GM12878 (cell line): ENCODE measurements around the gene SRSF2. TPM values are rescaled to one million over a fixed set of nuclear protein-coding genes. Genes with fewer than 3 reads are reported as not detected.

Source experiments
- ATAC-seq: fragments of 200-7000 bp; cut with Tn5 transposase; 3 replicates; pipeline ENCODE4 v1.9.1; 2020; ENCODE audit warnings: mild to moderate bottlenecking, moderate library complexity
- BruUV-seq: library from RNA; stranded (reverse); fragments of 400-500 nt; replicated peaks from 2 replicates; lab custom pipeline; 2021; lab: Mats Ljungman, UMichigan
- CTCF ChIA-PET: fragments of 300-600 bp; sonication (Branson Sonifier 250); formaldehyde crosslinking; extraction: SDS; loops from one replicate; lab custom pipeline; 2021; ENCODE audit warnings: inconsistent platforms; lab: Yijun Ruan, JAX
- POLR2A ChIA-PET: fragments of 350-600 bp; formaldehyde crosslinking; extraction: SDS; loops from one replicate; lab custom pipeline; 2021; ENCODE audit warnings: inconsistent platforms; lab: Charles Lee
- RAD21 ChIA-PET: fragments of 300-600 bp; sonication (Branson Sonifier 250); formaldehyde crosslinking; loops from one replicate; lab custom pipeline; 2023; ENCODE audit warnings: antibody characterized with exemption; ENCODE audit not compliant: unreplicated experiment; lab: Charles Lee
- SMC1A ChIA-PET: fragments of 300-600 bp; sonication (Branson Sonifier 250); formaldehyde crosslinking; loops from one replicate; lab custom pipeline; 2023; ENCODE audit not compliant: unreplicated experiment, uncharacterized antibody; lab: Charles Lee
- DNase-seq: peaks from one replicate; pipeline ENCODE4 v3.0.0-alpha.2; 2011; ENCODE audit warnings: low read depth, low spot score
- FAIRE-seq: peaks from 3 replicates; lab custom pipeline; 2011; peaks lifted over from hg19 to GRCh38; lab: Jason Lieb, UNC
- H2AFZ ChIP-seq: 2 replicates; pipeline ENCODE4 v1.6.0; 2011; ENCODE audit warnings: low read depth, low read length, control low read depth; ENCODE audit not compliant: control insufficient read depth
- H3K27ac ChIP-seq: 2 replicates; pipeline ENCODE4 v1.5.1; 2011; ENCODE audit warnings: control low read depth; ENCODE audit not compliant: control insufficient read depth, insufficient read depth
- H3K27me3 ChIP-seq, 2 experiments: replicated peaks in 1 of 2; 2 replicates each; pipeline versions ENCODE4 v1.6.0 to v1.6.1; 2011; ENCODE audit warnings: low read length in 1 of 2; ENCODE audit not compliant: control insufficient read depth in 2 of 2, insufficient read depth in 2 of 2
- H3K36me3 ChIP-seq, 2 experiments: 2 replicates each; pipeline ENCODE4 v1.5.1; 2011; ENCODE audit warnings: low read length in 1 of 2; ENCODE audit not compliant: control insufficient read depth in 2 of 2, insufficient read depth in 2 of 2
- H3K4me1 ChIP-seq: 2 replicates; pipeline ENCODE4 v1.6.1; 2011; ENCODE audit warnings: mild to moderate bottlenecking, low read length, moderate library complexity, mixed read lengths; ENCODE audit not compliant: control insufficient read depth, insufficient read depth
- H3K4me2 ChIP-seq: 2 replicates; pipeline ENCODE4 v1.6.0; 2011; ENCODE audit warnings: control low read depth; ENCODE audit not compliant: control insufficient read depth, insufficient read depth
- H3K4me3 ChIP-seq: fragments of 200-600 bp; sonication (generic); 2 replicates; pipeline ENCODE4 v1.5.1; 2016
- H3K79me2 ChIP-seq: 2 replicates; pipeline ENCODE4 v1.6.0; 2011; ENCODE audit warnings: low read length; ENCODE audit not compliant: control insufficient read depth, insufficient read depth
- H3K9ac ChIP-seq: 2 replicates; pipeline ENCODE4 v1.8.0; 2011; ENCODE audit warnings: low read length, control low read depth, mixed read lengths; ENCODE audit not compliant: control insufficient read depth, insufficient read depth
- H3K9me3 ChIP-seq: replicated peaks from 3 replicates; pipeline ENCODE4 v1.5.1; 2011; ENCODE audit warnings: mild to moderate bottlenecking, low read length; ENCODE audit not compliant: control insufficient read depth, insufficient read depth
- H4K20me1 ChIP-seq: 2 replicates; pipeline ENCODE4 v1.6.0; 2011; ENCODE audit not compliant: control insufficient read depth, insufficient read depth
- CBFB ChIP-seq: IDR thresholded peaks from 2 replicates; pipeline ENCODE4 v1.6.1; 2016; ENCODE audit warnings: antibody characterized with exemption, low read depth
- CEBPB ChIP-seq, 2 experiments: fragments of 150-350 bp in 1 of 2; IDR thresholded peaks; 2 replicates each; pipeline ENCODE4 v1.6.1; 2012 to 2014; ENCODE audit warnings: low read depth in 2 of 2, low read length in 2 of 2, borderline replicate concordance in 1 of 2, inconsistent platforms in 1 of 2
- CREB1 ChIP-seq: IDR thresholded peaks from 2 replicates; pipeline ENCODE4 v1.6.1; 2012; ENCODE audit warnings: low read depth, mild to moderate bottlenecking, inconsistent platforms
- EGR1 ChIP-seq, 2 experiments: IDR thresholded peaks; 1 replicate in 1 of 2; 2 replicates in 1 of 2; pipeline ENCODE4 v1.6.1; 2011 to 2012; ENCODE audit warnings: low read depth in 2 of 2, low read length in 2 of 2, borderline replicate concordance in 1 of 2, mild to moderate bottlenecking in 1 of 2, moderate library complexity in 1 of 2
- FOS ChIP-seq: IDR thresholded peaks from 3 replicates; pipeline ENCODE4 v1.6.1; 2011; ENCODE audit warnings: borderline replicate concordance; ENCODE audit not compliant: insufficient read length; ENCODE audit errors: extremely low read depth
- GABPA ChIP-seq: IDR thresholded peaks from 2 replicates; pipeline ENCODE4 v1.6.1; 2014; ENCODE audit warnings: antibody characterized with exemption, low read depth, mild to moderate bottlenecking, inconsistent platforms
- HDAC6 ChIP-seq: fragments of 200-600 bp; sonication (generic); IDR thresholded peaks from one replicate; pipeline ENCODE4 v1.8.0; 2017; ENCODE audit warnings: antibody characterized with exemption; ENCODE audit not compliant: unreplicated experiment
- HSF1 ChIP-seq: fragments of 150-350 bp; IDR thresholded peaks from 2 replicates; pipeline ENCODE4 v1.6.1; 2014; ENCODE audit warnings: mild to moderate bottlenecking, low read depth, low read length
- IRF4 ChIP-seq: IDR thresholded peaks from 2 replicates; pipeline ENCODE4 v1.6.1; 2011; ENCODE audit warnings: low read depth, low read length
- KAT2A ChIP-seq: conservative IDR thresholded peaks from 2 replicates; pipeline ENCODE4 v1.6.1; 2011; ENCODE audit warnings: low read depth, low read length; ENCODE audit not compliant: control insufficient read depth
- MTA3 ChIP-seq: IDR thresholded peaks from 2 replicates; pipeline ENCODE4 v1.6.1; 2012; ENCODE audit warnings: low read length, inconsistent platforms, borderline replicate concordance
- PML ChIP-seq: IDR thresholded peaks from 2 replicates; pipeline ENCODE4 v1.6.1; 2012; ENCODE audit warnings: low read length, inconsistent platforms
- RBBP5 ChIP-seq: fragments of 200-600 bp; sonication (generic); conservative IDR thresholded peaks from 2 replicates; pipeline ENCODE4 v1.6.1; 2016
- RCOR1 ChIP-seq: conservative IDR thresholded peaks from 2 replicates; pipeline ENCODE4 v1.6.1; 2012; ENCODE audit warnings: low read depth, low read length, improper control_type of control experiment
- WRNIP1 ChIP-seq: IDR thresholded peaks from 2 replicates; pipeline ENCODE4 v1.6.1; 2011; ENCODE audit warnings: low read depth, low read length, improper control_type of control experiment, borderline replicate concordance
- YY1 ChIP-seq: IDR thresholded peaks from 2 replicates; pipeline ENCODE4 v1.6.1; 2011; ENCODE audit warnings: low read depth, mild to moderate bottlenecking, low read length
- ZBTB40 ChIP-seq: fragments of 450-650 bp; IDR thresholded peaks from 2 replicates; pipeline ENCODE4 v1.6.1; 2016; ENCODE audit warnings: mild to moderate bottlenecking, moderate library complexity, borderline replicate concordance
- ZNF207 ChIP-seq: fragments of 450-650 bp; IDR thresholded peaks from 2 replicates; pipeline ENCODE4 v1.6.1; 2014; ENCODE audit warnings: antibody characterized with exemption, mild to moderate bottlenecking, borderline replicate concordance
- ZNF217 ChIP-seq: fragments of 450-650 bp; IDR thresholded peaks from 2 replicates; pipeline ENCODE4 v1.6.1; 2017; ENCODE audit warnings: antibody characterized with exemption, mild to moderate bottlenecking
- ZNF24 ChIP-seq: fragments of 450-650 bp; IDR thresholded peaks from 2 replicates; pipeline ENCODE4 v1.6.1; 2017; ENCODE audit warnings: antibody characterized with exemption, mild to moderate bottlenecking
- ZNF622 ChIP-seq: fragments of 450-650 bp; IDR thresholded peaks from 2 replicates; pipeline ENCODE4 v1.6.1; 2017; ENCODE audit warnings: mild to moderate bottlenecking, inconsistent platforms
- WGBS: methylation state at CpG from one replicate; pipeline ENCODE4 v1.1.6; 2016; ENCODE audit warnings: low lambda C conversion rate; ENCODE audit not compliant: insufficient replicate concordance, insufficient coverage; ENCODE audit errors: missing lambda C conversion rate; 5-methylcytosine and 5-hydroxymethylcytosine counted together
- in situ Hi-C: fragments of 300-500 bp; cut with MboI; formaldehyde crosslinking; loops from 9 replicates; pipeline ENCODE4 v1.14.3; 2018; ENCODE audit warnings: mixed read lengths
- intact Hi-C: fragments of 100-400 bp; cut with micrococcal nuclease; formaldehyde crosslinking; loops from one replicate; pipeline ENCODE4 v1.14.2; 2022; ENCODE audit not compliant: unreplicated experiment
- polyA plus RNA-seq, 11 experiments: library from polyadenylated mRNA; depleted of rRNA in 4 of 11; unstranded in 6 of 11; stranded (reverse) in 5 of 11; fragments of >200 nt; fragmentation: Nextera tagmentation in 4 of 11; fragmentation: Illumina TruSeq in 1 of 11; extraction: Ambion mirVana in 4 of 11; extraction: Trizol in 1 of 11; gene quantifications; 1 replicate in 1 of 11; 2 replicates in 10 of 11; pipeline versions ENCODE4 v1.2.1 to v1.2.3, GENCODE V29; 2011 to 2016; ENCODE audit warnings: inconsistent platforms in 2 of 11, missing spikeins in 2 of 11, low read depth in 1 of 11
- total RNA-seq, 4 experiments: library from RNA; depleted of rRNA in 3 of 4; stranded (reverse); fragments of >200 nt in 3 of 4; fragmentation: Illumina TruSeq in 1 of 4; extraction: Trizol in 1 of 4; gene quantifications; 2 replicates each; pipeline versions ENCODE4 v1.2.1 to v1.2.3, GENCODE V29; 2013 to 2021

Gene SRSF2
- total and polyA plus RNA-seq, 10 of the 15 experiments (the other 5 are each of a cell fraction or from before 2014, with no cell fraction given): 225 to 795 (median 410) TPM

- no peak for TF ChIP-seq ZBTB40
- no peak for TF ChIP-seq PML
- no peak for TF ChIP-seq CEBPB (IDR thresholded peaks at IDR 0.05; ENCODE audit: borderline replicate concordance in 1 of 2, low read depth in 2 of 2, low read length in 2 of 2)
- TF ChIP-seq FOS: no peak
- no peak for TF ChIP-seq KAT2A
- TF ChIP-seq RBBP5: no peak
Measured at GRCh38 chr17:76758570-76758969, 21.4 kb upstream of the SRSF2 start (continued).

GRCh38 chr17:76757256-76757655, 20.1 kb upstream of the SRSF2 start:
- Histone ChIP-seq H4K20me1 (no peaks in the 10 kb centered on the region), H2AFZ (no peak overlapping the region), H3K4me1 (no peaks in the 10 kb centered on the region; the same call in 1 of the 2 replicates), H3K9me3 (no peaks in the 10 kb centered on the region), H3K27me3 (no peaks in the 10 kb centered on the region), H3K4me3 (no peak overlapping the region), H3K36me3 (peaks cover 0 to 13% of the 10 kb centered on the region in 2 experiments; a peak in 2 of 4 replicates), H3K4me2 (no peak overlapping the region), H3K79me2 (no peaks in the 10 kb centered on the region), H3K9ac (no peak overlapping the region), H3K27ac (no peak overlapping the region)
- no peak for FAIRE-seq
- TF ChIP-seq EGR1 (IDR thresholded peaks at IDR 0.05; ENCODE audit: borderline replicate concordance in 1 of 2, low read depth in 2 of 2, low read length in 2 of 2): no peak
- no peak for TF ChIP-seq RCOR1
- TF ChIP-seq MTA3: no peak
- no peak for TF ChIP-seq ZNF24
- no peak for TF ChIP-seq CREB1
- TF ChIP-seq IRF4: no peak
- TF ChIP-seq HDAC6: no peak
- TF ChIP-seq HSF1: no peak
- TF ChIP-seq ZNF217: no peak
- no peak for TF ChIP-seq WRNIP1
- no peak for TF ChIP-seq RBBP5
- TF ChIP-seq YY1: no peak
- TF ChIP-seq ZNF207: no peak
- TF ChIP-seq GABPA: no peak
- no peak for TF ChIP-seq ZNF622
- no peak for TF ChIP-seq CBFB
- POLR2A ChIA-PET: no interaction called here
- RAD21 ChIA-PET: no interaction called here
- ATAC-seq: no peak
- no peak for DNase-seq
- WGBS: over 99% methylated on average over 5 of the region's 5 CpGs
- BruUV-seq: no TSS peak
- intact Hi-C loops (no loop called here), in situ Hi-C loops (no loop called here)
- CTCF ChIA-PET: no interaction called here
- SMC1A ChIA-PET: no interaction called here
